HG03520 (cell line): ENCODE measurements around the gene EXOC2.
"Not testable (repeated sequence)": the region's sequence is repeated elsewhere in the genome, so short reads cannot be mapped to it uniquely, and the experiment has no call there.

Experiments used
- ATAC-seq: cut with Tn5 transposase; IDR thresholded peaks from one replicate; pipeline ENCODE4 v1.9.1; 2021; ENCODE audit warnings: mild to moderate bottlenecking, moderate library complexity; ENCODE audit not compliant: unreplicated experiment

Gene EXOC2

DNA sequence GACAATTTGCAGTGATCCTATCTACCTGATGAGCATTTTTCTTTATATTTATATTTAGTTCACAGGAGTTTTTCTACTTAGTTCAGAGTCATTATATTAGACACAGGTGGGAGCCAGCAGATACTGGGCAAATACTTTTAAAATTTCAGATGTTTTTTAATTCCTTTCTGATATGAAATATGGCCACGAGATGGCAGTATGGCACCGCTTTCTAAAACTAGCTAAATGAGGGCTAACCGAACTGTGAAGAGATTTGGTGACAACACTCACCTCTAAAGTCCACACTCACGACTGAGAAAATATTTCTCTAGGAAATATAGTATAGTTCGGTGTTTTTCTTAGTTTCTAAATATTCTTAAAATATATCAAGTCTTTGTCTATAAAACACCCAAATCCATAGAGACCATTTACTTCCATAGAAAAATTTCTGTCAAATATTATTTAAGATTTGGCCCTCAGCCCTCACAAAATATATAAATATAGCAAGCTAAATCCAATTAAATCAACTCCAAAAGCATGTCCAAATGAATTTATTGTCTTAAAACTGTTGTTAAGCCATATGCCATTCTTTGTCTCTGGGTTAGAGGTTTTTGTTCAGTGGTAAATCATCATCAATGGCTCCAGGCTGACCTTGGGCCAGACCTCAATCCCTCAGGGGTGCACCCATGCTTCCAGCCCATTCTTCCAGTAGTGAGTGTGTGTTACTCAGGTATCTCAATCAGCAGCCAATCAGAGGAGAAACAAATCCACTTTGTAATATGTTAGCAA lies 99.6 kb downstream of the EXOC2 start:
- no peak for ATAC-seq

DNA sequence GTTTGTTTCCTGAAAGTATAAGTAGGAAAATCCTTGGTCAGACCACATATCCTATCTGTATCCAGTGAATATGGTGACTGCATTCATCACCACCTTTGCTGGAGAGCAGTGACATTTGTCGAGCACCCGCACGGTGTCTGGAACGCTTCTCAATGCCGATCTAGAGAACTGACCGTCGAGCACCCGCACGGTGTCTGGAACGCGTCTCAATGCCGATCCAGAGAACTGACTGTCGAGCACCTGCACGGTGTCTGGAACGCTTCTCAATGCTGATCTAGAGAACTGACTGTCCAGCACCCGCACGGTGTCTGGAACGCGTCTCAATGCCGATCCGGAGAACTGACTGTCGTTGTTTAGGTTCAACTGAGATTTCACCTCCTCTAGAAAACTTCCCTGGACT lies 103.8 kb downstream of the EXOC2 start:
- ATAC-seq: no peak

DNA sequence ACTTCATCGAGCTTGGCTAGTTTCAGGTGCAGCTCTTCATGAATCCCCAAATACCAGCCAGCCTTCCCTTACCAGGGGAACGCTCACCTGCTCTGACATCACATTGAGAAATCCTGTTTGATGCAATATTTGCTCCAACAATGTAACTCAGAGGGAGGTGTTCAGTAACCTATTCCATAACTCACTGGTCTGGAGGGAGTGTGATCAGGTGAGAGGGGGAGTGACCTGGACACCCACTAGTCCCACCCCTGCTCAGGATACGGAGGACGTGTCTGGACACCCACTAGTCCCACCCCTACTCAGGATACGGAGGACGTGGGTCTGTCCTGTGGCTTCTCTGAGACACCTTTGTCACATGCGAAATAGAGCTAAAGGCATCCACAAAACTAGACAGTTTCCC lies 106.4 kb downstream of the EXOC2 start:
- no peak for ATAC-seq

DNA sequence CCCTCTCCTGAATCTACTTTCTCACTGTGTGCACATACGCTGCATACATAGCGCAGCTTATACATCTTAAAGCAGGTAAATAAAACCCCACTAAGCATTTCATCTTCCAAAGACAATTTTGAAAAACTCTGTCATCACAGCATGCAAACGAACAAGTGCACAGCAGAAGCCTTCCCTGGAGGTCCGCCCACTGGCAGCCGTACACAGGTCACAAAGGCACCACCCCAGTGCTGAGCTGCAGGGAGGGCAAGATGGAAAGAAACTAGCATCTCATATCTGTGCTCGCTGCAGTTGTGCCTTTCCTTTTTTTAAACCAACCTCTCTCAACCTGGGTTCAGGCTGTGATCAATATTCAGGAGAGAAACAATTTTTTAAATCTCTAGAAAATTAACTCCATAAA lies 109.3 kb downstream of the EXOC2 start:
- ATAC-seq: no peak

DNA sequence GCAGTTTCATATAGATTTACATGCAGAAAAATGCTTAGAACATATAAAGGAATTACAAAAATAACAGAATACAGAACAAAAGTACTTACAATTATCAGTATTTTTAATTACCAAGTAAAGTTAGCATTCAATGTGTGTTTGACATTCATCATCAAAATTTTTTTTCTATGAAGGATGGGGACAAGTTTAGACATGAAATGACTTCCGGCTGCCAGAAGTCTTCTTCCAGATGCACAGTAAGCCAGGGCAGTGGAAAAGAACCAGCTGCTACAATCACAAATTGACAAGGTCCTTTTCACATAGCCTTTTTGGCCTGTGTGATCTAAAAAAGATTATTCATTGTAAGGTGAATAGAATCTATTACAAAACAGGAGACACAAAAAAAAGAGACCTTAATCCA lies 109.8 kb downstream of the EXOC2 start:
- ATAC-seq: no peak

DNA sequence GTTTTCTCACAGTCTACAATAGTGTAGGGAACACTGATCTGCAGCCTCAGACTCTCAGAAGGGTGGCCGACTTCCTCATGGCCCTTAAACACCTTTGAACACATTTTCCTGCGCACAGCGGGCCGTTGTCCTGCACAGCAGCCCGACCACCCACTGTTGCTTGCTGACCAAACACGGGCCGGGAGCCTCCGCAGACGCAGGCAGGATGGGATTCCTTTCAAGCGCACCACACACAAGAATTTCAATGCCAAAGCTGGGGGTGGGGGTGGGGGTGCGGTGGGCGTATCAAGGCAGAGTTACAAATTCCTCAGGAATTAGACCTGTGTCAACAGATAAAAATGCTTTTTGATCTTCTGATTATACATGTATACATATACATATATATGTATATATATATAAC lies 110.6 kb downstream of the EXOC2 start:
- no peak for ATAC-seq

DNA sequence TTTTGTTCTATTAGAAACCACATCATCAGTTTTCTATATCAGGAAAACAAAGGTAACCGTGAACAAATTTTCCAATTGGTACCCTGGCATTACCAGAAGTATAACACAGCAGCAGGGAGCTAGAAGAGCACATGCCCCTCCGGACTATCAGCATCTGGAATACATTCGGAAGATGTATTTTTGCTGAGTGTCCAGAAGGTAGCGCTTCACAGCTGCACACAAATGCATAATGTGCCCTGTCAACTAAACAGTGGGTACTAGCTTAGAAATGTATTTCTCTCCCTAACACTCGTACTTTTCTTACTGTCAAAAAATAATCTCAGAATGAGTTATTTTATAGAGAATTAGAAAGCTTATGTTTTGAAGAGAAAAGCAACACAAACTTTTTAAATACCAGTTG lies 113.6 kb downstream of the EXOC2 start:
- no peak for ATAC-seq

DNA sequence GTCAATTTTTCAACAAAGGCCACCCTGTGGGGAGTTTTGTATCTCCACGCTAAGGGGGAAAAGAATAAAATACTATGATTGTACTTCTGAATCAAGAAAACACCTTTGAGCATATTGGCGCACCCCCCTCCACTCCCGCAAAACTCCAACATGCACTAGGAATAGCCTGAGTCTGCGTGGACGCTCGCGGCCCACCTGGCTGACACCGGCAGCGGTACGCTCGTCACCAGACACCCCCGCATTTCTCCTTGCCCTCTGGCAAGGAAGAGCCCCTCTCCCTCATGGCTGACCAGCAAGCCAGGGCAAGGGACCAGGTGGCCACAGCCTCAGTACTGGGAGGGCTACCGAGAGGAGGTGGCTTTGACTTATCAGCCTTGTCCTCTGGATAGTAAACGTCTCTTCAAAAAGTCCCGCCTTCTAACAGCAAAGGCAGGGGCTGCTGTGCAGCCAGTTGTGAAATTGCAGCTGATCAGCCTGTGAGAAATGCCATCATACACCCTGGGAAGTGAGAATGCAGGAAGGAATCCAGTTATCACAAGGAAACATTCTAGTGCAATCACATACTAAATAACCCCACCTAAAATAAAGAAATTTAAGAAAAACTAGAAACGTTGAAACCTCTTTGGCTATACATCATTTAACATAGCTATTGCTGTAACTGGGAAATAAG lies 120.2 kb downstream of the EXOC2 start:
- no peak for ATAC-seq

DNA sequence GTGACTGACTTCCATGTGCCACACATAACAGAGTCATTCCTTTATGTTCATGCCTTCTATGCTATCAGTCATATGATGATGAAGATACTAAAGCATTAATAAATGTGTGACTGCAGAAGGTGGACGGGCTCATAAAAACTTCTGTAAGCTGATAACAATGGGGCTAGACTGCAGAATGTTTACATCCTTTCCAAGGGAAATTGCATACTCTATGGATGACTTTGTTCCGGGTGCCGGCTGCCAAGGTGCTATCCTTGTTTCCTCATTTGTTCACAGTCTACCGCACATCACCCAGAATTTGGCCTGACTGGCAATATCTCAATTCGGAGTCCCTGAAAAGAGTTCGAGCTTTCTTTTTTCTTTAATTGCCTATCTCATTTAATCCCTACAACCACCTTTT lies 121.0 kb downstream of the EXOC2 start:
- no peak for ATAC-seq

DNA sequence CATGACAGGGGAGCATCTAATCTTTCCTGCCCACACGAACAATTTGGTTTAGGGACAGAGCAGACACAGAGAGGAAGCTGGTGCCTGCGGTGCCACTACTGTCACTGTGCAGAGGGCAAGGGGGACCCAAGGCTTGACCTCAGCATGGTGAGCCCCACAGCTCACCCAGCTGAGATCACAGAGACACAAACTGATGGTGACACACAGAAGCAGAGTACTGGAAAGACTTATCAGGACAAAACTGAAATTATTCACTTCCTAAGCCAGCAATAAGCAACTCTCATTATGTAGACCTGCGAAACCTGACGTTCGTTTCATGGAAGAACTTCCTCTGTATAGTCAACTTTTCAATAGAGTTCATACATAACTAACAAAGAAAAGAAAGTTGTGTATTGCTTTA lies 122.1 kb downstream of the EXOC2 start:
- no peak for ATAC-seq

DNA sequence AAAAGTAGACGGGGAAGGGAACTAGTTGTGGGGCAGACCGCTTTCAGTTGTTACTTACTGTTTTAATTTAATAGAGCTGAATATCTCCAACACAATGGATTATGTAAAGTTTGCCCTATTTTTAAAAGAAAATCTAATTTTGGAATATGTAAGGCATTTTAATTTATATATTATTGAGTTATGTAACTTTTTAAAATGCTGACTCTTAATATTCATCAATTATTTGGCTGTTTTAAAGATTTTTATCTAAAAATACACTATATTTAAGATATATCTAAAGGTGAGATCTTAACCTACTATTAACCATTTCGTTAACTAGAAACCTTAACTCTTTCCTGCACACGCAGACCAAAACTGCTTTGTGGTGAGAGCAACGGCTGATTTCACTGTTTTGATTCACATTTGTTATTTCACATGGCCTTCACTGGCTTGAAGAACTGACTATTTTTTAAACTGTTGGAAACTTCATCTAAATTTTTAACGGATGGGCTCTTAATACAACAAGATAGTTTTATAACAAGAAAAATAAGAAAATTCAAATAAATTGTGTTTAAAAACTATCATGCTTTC lies 123.9 kb downstream of the EXOC2 start:
- ATAC-seq: no peak

DNA sequence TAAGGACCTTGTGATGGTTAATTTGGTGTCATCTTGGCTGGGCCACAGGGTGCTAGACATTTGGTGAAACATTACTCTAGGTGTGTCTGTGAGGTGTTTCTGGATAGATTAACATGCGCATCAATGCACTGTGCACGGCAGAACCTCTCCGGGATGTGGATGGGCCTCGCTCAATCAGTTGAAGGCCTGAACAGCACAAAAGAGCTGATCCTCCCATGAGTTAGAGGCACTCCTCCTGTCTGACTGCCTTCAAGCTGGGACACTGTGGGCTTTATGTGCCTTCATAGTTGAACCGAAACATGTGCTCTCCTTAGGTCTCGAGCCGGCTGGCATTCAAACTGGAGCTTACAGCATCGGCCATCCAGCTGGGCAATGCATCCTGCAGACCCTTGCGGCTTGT lies 124.9 kb downstream of the EXOC2 start:
- no peak for ATAC-seq

DNA sequence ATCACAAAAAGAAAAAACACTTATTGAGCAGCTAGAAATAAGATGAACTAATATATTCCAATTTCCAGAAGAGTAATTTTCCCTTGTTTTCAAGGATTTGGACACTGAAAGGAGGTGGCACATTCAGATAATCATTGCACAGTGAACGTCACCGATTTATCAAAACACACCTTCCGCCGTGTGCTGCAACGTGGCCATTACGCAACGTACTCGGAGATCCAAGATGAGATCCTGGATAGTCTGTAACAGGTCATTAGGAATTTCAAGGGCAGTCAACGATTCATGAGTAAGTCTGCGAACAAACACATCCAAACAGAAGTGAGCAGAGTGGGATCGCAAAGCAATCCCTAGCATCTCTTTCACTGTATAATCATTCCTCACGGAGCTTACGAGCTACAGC lies 129.1 kb downstream of the EXOC2 start:
- no peak for ATAC-seq

DNA sequence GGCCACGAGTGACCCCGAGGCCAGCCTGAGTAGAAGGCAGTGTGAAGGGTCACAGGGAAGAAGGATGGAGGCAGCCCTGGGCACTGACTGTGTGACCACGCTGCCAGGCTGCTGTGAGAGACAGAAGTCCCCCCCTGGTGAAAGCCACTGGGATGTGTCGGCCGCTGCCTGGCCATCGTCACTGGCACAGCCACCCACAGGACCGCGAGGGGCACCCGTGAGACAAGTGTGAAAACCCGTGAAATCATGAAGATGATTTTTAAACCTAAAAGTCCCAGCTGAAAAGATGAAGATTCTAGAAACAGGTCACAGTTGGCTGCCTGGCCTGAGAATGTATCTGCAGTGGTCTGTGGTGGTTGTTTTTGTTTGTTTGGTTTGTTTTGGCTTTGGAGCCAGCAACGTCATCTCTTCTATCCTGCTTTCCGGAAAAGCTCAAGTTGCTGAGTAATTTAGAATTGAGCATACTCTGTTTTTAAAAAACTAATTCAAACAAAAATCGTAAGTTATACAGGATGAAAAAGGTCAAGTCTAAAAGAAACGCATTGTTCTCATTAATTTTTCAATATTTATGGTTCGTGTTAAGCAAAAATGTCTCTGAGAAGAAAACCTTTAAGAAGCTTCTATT lies 130.8 kb downstream of the EXOC2 start:
- no peak for ATAC-seq

DNA sequence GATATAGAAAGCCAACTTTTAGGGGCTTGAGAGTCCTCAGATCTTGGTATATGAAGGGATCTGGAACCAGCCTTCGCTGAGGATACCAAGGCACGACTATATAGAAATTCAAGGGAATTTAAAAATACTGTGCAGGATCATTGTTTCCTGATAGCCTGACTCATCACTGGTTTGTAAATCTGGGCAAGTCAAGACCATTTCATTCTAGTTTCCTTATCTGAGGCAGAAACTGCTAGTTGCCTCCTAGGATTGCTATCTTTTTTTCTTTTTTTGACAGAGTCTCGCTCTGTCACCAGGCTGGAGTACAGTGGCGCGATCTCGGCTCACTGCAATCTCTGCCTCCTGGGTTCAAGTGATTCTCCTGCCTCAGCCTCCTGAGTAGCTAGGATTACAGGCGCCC lies 131.6 kb downstream of the EXOC2 start:
- not testable (repeated sequence) for ATAC-seq

DNA sequence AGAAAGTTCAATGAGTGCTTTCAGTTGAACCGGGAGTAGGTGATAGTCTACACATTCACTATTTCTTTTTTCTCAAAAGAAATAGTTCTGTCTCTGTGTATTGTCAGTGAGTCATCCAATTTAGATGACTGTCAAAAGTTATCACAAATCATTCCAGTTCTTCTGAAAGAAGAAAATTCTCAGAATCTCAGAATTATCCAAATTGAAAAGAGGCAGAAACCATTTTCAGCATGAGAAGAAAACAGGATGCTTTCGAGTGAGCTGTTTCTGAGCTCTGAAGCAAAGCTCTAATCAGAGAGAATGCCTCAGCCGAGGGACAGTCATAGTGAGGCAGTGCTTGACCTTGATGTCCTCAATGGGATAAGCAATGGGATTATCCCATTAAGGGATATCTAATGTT lies 134.0 kb downstream of the EXOC2 start:
- no peak for ATAC-seq

DNA sequence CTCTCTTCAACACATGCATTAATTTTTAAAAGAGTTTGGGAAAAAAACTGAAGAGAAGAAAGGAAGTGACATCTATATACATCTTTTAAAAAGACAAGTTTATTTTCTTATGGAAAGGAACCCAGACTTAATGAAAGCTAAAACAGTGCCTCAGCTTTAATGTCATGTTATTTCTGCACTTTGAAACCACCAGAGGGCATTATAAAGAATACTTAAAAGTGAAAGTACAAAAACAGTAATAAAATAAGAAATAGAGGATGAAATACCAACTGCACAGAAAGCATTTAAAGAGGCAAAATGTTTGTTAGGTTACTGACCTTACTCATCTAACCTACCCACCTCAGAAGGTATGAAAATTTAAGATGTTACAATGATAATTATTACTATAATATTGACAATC lies 134.8 kb downstream of the EXOC2 start:
- no peak for ATAC-seq

DNA sequence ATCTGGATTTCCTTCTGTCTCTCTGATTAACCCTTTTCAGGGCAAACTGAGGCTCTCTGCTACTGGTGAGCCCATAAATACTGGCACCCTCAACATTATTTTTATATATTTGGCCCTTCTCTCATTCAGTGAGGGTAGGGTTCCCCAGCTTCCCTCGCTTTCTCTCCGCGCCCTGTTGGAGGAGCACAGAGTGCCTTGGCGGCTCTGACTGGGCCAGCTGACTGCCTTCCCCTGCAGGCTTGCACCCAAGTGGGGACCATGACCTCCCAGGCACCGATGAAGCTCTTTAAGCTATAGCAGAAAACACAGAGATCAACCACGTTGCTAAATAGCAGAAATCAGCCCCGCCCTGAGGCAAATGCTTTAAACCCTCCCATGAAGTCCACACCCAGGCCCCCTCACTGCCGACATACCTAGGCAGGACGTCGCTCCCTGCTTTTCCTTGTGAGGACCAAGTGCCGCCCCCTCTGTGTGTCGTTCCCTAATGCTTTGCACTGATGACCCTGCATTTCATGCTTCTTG lies 141.0 kb downstream of the EXOC2 start:
- no peak for ATAC-seq

DNA sequence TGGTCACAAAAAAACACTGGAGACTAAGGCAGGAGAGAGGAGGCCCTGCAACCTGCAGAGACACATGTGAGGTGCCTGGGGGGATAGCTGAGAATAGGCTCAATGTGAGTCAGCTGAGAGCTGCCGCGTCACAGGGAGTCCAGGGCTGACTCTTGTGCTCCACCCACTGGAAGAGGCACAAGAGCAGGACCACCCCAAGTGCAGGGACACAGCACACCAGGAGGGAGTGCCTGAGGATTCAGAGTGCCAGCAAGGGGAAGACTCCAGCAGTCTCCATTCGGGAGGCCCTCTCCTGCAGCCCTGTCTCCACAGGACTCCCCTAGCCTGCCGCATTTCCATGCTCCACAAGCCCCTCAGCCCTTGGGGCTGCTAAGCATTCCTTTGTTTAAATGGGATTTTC lies 141.5 kb downstream of the EXOC2 start:
- ATAC-seq: no peak

DNA sequence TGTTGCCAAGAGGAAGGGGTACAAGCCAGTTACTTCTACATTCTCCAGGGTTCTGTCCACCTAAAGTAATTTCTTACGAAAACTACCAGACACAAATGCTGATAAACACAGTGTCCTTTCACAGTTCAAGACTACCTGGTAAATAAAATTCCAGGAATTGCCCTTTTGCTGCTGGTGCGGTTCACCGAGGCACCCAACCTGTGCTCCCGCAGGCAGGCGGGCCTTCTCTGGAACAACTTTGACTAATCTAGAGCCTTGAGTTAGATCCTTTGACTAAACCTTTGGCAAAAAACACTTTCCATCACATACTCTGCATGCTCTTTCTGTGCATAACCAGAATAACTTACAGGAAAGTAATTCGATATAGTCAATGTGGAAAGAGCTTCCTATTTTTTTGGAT lies 143.0 kb downstream of the EXOC2 start:
- ATAC-seq: no peak

DNA sequence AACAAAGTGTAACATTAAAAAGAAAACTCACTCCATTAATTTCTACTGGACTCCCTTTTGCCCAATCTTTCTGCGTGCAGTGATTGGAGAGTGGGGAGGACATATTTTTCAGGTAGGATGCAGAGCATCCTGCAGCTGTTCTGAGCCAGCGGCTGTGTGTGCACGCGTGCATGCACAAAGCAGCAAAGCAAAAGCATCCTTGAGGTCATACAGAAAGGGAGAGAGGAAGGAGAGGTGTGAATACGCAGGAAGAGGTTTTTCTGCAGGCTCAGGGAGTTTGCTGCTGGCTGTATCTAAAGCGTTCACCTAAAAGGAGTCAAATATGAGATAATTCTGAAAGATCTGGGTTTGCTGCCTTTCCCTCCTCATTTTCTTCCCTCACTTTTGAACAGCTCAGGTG lies 144.4 kb downstream of the EXOC2 start:
- no peak for ATAC-seq

DNA sequence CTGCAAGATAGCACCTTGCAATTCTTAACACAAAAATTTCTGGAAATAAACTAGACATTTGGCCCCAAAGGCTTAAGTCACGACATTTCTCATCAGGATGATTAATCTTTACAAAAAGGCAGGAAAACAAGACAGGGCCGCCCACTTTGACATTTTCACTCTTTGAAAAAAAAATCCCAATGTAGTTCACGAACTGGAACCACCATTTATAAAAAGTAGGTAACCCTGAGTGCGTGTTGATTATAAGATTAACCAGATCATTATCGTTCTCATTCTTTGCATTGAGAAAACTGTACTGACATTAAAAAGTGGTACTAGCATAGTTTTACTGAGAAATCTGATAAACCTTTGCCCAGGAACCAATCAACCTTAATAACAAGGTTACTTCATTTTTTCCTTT lies 144.8 kb downstream of the EXOC2 start:
- ATAC-seq: no peak
